ENCODE results near the gene TRIM44. TPM values are rescaled to one million over a fixed set of nuclear protein-coding genes. Genes with fewer than 3 reads are reported as not detected.

The TRIM44 gene
- 1 to 10 TPM; 3.1 to 6.2 TPM for polyA plus RNA-seq

- H3K27ac ChIP-seq (ENCODE audit: low read depth in 2 of 2, low read length in 1 of 2) = peak within 1 kb of the TSS; percentile 86 to 95
- peak within 1 kb of the TSS; percentile 76 to 95 for H3K4me3 ChIP-seq (ENCODE audit: low read depth in 1 of 2, low read length in 2 of 2)
- no peaks in the 10 kb centered on the region for H3K36me3 ChIP-seq (ENCODE audit: control insufficient read depth in 2 of 2, insufficient read depth in 2 of 2, low read length in 1 of 2)
- no peaks in the 10 kb centered on the region for H3K9me3 ChIP-seq (ENCODE audit: control insufficient read depth in 2 of 2, insufficient read depth in 1 of 2, low read depth in 1 of 2, low read length in 1 of 2)
- peaks cover 4 to 7% of the 10 kb centered on the region in 2 donors for H3K4me1 ChIP-seq (ENCODE audit: control insufficient read depth in 2 of 2, insufficient read depth in 2 of 2, low read length in 1 of 2)
- 3% methylated on average over 73 to 82 of the region's 82 CpGs for WGBS, 2 donors
- no peaks in the 10 kb centered on the region for H3K27me3 ChIP-seq (ENCODE audit: control insufficient read depth in 1 of 2, insufficient read depth in 2 of 2, low read length in 2 of 2)
These were observed at the start of gene TRIM44 for GRCh38 chr11:35662649-35663407. TSS of gene TRIM44 (plus strand) at chr11:35662775. CDS start at chr11:35663112, 337 bp downstream.

GRCh38 chr11:35614939-35615569 lies 47.5 kb upstream of the TRIM44 start:
- WGBS, 2 donors = 41 to 43% methylated on average over 1 of the region's 1 CpG
- H3K36me3 ChIP-seq (ENCODE audit: control insufficient read depth in 2 of 2, insufficient read depth in 2 of 2, low read length in 1 of 2) = no peaks in the 10 kb centered on the region
- no peaks in the 10 kb centered on the region for H3K9me3 ChIP-seq (ENCODE audit: control insufficient read depth in 2 of 2, insufficient read depth in 1 of 2, low read depth in 1 of 2, low read length in 1 of 2)
- peaks cover 7 to 11% of the 10 kb centered on the region in 2 donors for H3K4me1 ChIP-seq (ENCODE audit: control insufficient read depth in 2 of 2, insufficient read depth in 2 of 2, low read length in 1 of 2)
- no peaks in the 10 kb centered on the region for H3K27me3 ChIP-seq (ENCODE audit: control insufficient read depth in 1 of 2, insufficient read depth in 2 of 2, low read length in 2 of 2)
- no peak overlapping the region for H3K4me3 ChIP-seq (ENCODE audit: low read depth in 1 of 2, low read length in 2 of 2)
- no peak overlapping the region for H3K27ac ChIP-seq (ENCODE audit: low read depth in 2 of 2, low read length in 1 of 2)

GRCh38 chr11:35615921-35616900 lies 46.4 kb upstream of the TRIM44 start:
- 24 to 25% methylated on average over 8 of the region's 8 CpGs for WGBS, 2 donors
- Histone ChIP-seq H3K4me3 (ENCODE audit: low read depth in 1 of 2, low read length in 2 of 2) (no peak overlapping the region), H3K36me3 (ENCODE audit: control insufficient read depth in 2 of 2, insufficient read depth in 2 of 2, low read length in 1 of 2) (no peaks in the 10 kb centered on the region), H3K9me3 (ENCODE audit: control insufficient read depth in 2 of 2, insufficient read depth in 1 of 2, low read depth in 1 of 2, low read length in 1 of 2) (no peaks in the 10 kb centered on the region), H3K27ac (ENCODE audit: low read depth in 2 of 2, low read length in 1 of 2) (no peak overlapping the region), H3K27me3 (ENCODE audit: control insufficient read depth in 1 of 2, insufficient read depth in 2 of 2, low read length in 2 of 2) (no peaks in the 10 kb centered on the region), H3K4me1 (ENCODE audit: control insufficient read depth in 2 of 2, insufficient read depth in 2 of 2, low read length in 1 of 2) (peaks cover 10 to 11% of the 10 kb centered on the region in 2 donors)

GRCh38 chr11:35617316-35617686 lies 45.3 kb upstream of the TRIM44 start:
- whole genome bisulfite sequencing, 2 donors = 63 to 65% methylated on average over 7 of the region's 7 CpGs
- no peaks in the 10 kb centered on the region for H3K27me3 ChIP-seq (ENCODE audit: control insufficient read depth in 1 of 2, insufficient read depth in 2 of 2, low read length in 2 of 2)
- no peak overlapping the region for H3K4me3 ChIP-seq (ENCODE audit: low read depth in 1 of 2, low read length in 2 of 2)
- H3K27ac ChIP-seq (ENCODE audit: low read depth in 2 of 2, low read length in 1 of 2) = peak overlapping the region in 1 of 2 donors; percentile 68
- H3K36me3 ChIP-seq (ENCODE audit: control insufficient read depth in 2 of 2, insufficient read depth in 2 of 2, low read length in 1 of 2) = no peaks in the 10 kb centered on the region
- H3K9me3 ChIP-seq (ENCODE audit: control insufficient read depth in 2 of 2, insufficient read depth in 1 of 2, low read depth in 1 of 2, low read length in 1 of 2) = no peaks in the 10 kb centered on the region
- H3K4me1 ChIP-seq (ENCODE audit: control insufficient read depth in 2 of 2, insufficient read depth in 2 of 2, low read length in 1 of 2) = peaks cover 10 to 11% of the 10 kb centered on the region in 2 donors

GRCh38 chr11:35617687-35618496 lies 44.7 kb upstream of the TRIM44 start, which contains the start of gene FJX1:
TSS of gene FJX1 (plus strand) at chr11:35618460. CDS start at chr11:35618637, 177 bp downstream.
- Histone ChIP-seq H3K36me3 (ENCODE audit: control insufficient read depth in 2 of 2, insufficient read depth in 2 of 2, low read length in 1 of 2) (no peaks in the 10 kb centered on the region), H3K9me3 (ENCODE audit: control insufficient read depth in 2 of 2, insufficient read depth in 1 of 2, low read depth in 1 of 2, low read length in 1 of 2) (no peaks in the 10 kb centered on the region), H3K4me3 (ENCODE audit: low read depth in 1 of 2, low read length in 2 of 2) (peak within 1 kb of the TSS; percentile 56 to 62), H3K4me1 (ENCODE audit: control insufficient read depth in 2 of 2, insufficient read depth in 2 of 2, low read length in 1 of 2) (peaks cover 10 to 11% of the 10 kb centered on the region in 2 donors), H3K27ac (ENCODE audit: low read depth in 2 of 2, low read length in 1 of 2) (peak within 1 kb of the TSS; percentile 66 to 68), H3K27me3 (ENCODE audit: control insufficient read depth in 1 of 2, insufficient read depth in 2 of 2, low read length in 2 of 2) (no peaks in the 10 kb centered on the region)
- 2 to 3% methylated on average over 47 to 53 of the region's 57 CpGs for WGBS, 2 donors

- no peaks in the 10 kb centered on the region for H3K9me3 ChIP-seq (ENCODE audit: control insufficient read depth in 2 of 2, insufficient read depth in 1 of 2, low read depth in 1 of 2, low read length in 1 of 2)
- H3K36me3 ChIP-seq (ENCODE audit: control insufficient read depth in 2 of 2, insufficient read depth in 2 of 2, low read length in 1 of 2) = no peaks in the 10 kb centered on the region
- peak overlapping the region; percentile 56 to 62 for H3K4me3 ChIP-seq (ENCODE audit: low read depth in 1 of 2, low read length in 2 of 2)
- H3K27me3 ChIP-seq (ENCODE audit: control insufficient read depth in 1 of 2, insufficient read depth in 2 of 2, low read length in 2 of 2) = no peaks in the 10 kb centered on the region
- WGBS, 2 donors = 1% methylated on average over 55 to 91 of the region's 91 CpGs
- H3K4me1 ChIP-seq (ENCODE audit: control insufficient read depth in 2 of 2, insufficient read depth in 2 of 2, low read length in 1 of 2) = peaks cover 10 to 11% of the 10 kb centered on the region in 2 donors
- peak overlapping the region; percentile 66 to 68 for H3K27ac ChIP-seq (ENCODE audit: low read depth in 2 of 2, low read length in 1 of 2)
These were observed 44.0 kb upstream of the TRIM44 start for GRCh38 chr11:35618497-35619115.

GRCh38 chr11:35619116-35619854 lies 43.3 kb upstream of the TRIM44 start:
- H3K27me3 ChIP-seq (ENCODE audit: control insufficient read depth in 1 of 2, insufficient read depth in 2 of 2, low read length in 2 of 2) = no peaks in the 10 kb centered on the region
- H3K4me1 ChIP-seq (ENCODE audit: control insufficient read depth in 2 of 2, insufficient read depth in 2 of 2, low read length in 1 of 2) = peaks cover 10 to 11% of the 10 kb centered on the region in 2 donors
- WGBS, 2 donors = 1 to 2% methylated on average over 70 to 84 of the region's 84 CpGs
- H3K4me3 ChIP-seq (ENCODE audit: low read depth in 1 of 2, low read length in 2 of 2) = peak overlapping the region; percentile 56 to 62
- H3K9me3 ChIP-seq (ENCODE audit: control insufficient read depth in 2 of 2, insufficient read depth in 1 of 2, low read depth in 1 of 2, low read length in 1 of 2) = no peaks in the 10 kb centered on the region
- peak overlapping the region; percentile 13 to 68 for H3K27ac ChIP-seq (ENCODE audit: low read depth in 2 of 2, low read length in 1 of 2)
- H3K36me3 ChIP-seq (ENCODE audit: control insufficient read depth in 2 of 2, insufficient read depth in 2 of 2, low read length in 1 of 2) = no peaks in the 10 kb centered on the region
